ENCODE data around the gene IKBKE. TPM values are rescaled to one million over a fixed set of nuclear protein-coding genes. Genes with fewer than 3 reads are reported as not detected.

IKBKE gene
- total RNA-seq, 1 donor, result 18.8 TPM

DNA sequence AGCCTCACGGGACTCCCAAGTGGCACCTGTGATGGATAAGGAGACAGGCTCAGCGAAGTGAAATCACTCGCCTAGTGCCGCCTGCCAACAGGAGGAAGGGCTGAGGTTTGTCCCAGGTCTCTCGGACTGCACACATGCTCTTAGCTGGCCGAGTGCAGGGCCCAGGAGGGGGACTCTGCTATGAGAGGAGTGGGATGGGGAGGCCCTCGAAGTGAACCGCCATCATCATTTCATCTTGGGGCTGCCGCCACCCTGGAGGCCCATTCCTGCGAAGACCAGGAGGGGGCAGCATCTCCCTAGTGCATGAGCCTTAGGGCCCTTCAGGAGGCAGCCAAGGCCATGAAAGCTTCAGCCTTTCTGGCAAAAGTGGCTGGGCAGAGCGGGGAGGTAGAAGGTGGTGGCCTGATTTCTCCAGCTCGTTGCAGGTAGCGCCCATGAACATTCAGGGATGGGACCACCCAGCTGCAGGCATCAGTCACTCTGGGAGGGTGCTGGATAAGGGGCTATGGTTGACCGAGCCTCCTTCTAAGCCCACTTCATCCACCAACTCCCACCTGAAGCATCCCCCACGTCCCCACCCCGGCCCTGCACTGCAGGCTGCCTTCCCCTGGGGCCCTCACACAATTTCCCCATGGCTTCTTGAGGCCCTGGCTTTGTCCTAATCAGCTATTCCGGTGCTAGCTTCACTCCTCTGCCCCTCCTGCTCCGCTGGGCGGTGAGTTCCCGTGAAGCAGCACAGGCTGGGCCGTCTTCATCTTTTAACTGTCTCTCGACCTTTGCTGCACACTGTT lies 19.9 kb downstream of the IKBKE start:
- no peak overlapping the region for H3K27ac ChIP-seq (ENCODE audit: low read depth, low read length)
- peaks cover 40% of the 10 kb centered on the region for H3K36me3 ChIP-seq (ENCODE audit: insufficient read depth, low read length)
- peak overlapping the region; percentile 79 for H2AFZ ChIP-seq (ENCODE audit: low read length)
- no peak overlapping the region for H3K4me3 ChIP-seq (ENCODE audit: insufficient read depth, low read length)
- TF ChIP-seq, protein P1, sequence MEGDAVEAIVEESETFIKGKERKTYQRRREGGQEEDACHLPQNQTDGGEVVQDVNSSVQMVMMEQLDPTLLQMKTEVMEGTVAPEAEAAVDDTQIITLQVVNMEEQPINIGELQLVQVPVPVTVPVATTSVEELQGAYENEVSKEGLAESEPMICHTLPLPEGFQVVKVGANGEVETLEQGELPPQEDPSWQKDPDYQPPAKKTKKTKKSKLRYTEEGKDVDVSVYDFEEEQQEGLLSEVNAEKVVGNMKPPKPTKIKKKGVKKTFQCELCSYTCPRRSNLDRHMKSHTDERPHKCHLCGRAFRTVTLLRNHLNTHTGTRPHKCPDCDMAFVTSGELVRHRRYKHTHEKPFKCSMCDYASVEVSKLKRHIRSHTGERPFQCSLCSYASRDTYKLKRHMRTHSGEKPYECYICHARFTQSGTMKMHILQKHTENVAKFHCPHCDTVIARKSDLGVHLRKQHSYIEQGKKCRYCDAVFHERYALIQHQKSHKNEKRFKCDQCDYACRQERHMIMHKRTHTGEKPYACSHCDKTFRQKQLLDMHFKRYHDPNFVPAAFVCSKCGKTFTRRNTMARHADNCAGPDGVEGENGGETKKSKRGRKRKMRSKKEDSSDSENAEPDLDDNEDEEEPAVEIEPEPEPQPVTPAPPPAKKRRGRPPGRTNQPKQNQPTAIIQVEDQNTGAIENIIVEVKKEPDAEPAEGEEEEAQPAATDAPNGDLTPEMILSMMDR (IDR thresholded peaks at IDR 0.05; ENCODE audit: extremely low read depth, low read depth, low read length), result peak; percentile 96
- DNase-seq (ENCODE audit: insufficient read length, low spot score, missing footprints), result peak; percentile 98
- H4K20me1 ChIP-seq (ENCODE audit: insufficient read depth, low read length), result peaks cover 6% of the 10 kb centered on the region
- no peaks in the 10 kb centered on the region for H3K79me2 ChIP-seq (ENCODE audit: insufficient read depth, low read length)
- no peaks in the 10 kb centered on the region for H3K9me3 ChIP-seq (ENCODE audit: low read depth, low read length)
- H3K27me3 ChIP-seq (ENCODE audit: insufficient read depth, low read length), result no peaks in the 10 kb centered on the region
- no peak overlapping the region for H3K4me2 ChIP-seq (ENCODE audit: insufficient read depth, low read length)
- peaks cover 8% of the 10 kb centered on the region for H3K4me1 ChIP-seq (ENCODE audit: insufficient read depth, low read length)

DNA sequence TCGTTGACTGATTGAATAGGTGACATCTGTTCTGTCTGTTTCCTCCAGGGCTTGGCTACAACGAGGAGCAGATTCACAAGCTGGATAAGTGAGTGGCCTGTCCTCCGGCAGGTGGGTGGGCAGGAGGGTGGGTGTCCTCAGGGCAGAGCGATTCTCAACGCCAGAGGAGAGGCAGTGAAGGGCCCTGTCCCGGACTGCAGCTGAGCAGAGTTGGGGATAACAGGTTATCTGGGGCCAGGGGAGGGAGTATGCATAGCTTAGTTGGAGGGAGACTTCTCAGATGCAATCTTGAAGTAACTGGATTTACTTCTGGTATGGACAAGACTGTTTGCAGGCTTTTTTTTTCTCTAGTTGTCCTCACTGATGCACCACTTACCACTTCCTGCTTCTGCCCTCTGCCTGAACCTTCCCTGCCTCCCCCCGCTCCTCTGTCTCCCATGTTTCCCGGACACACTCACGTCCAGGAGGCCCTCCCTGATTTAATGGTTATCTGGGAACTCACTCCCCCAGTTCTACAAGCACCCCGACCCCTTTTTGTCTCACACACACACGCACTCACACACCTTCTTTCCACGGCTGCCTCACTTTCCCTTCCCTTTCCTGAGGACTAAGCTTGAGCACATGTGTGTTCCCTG lies 20.6 kb downstream of the IKBKE start:
- Histone ChIP-seq H3K4me2 (ENCODE audit: insufficient read depth, low read length) (no peak overlapping the region), H3K4me3 (ENCODE audit: insufficient read depth, low read length) (no peak overlapping the region), H2AFZ (ENCODE audit: low read length) (no peak overlapping the region), H3K4me1 (ENCODE audit: insufficient read depth, low read length) (peaks cover 15% of the 10 kb centered on the region), H3K27me3 (ENCODE audit: insufficient read depth, low read length) (no peaks in the 10 kb centered on the region), H3K36me3 (ENCODE audit: insufficient read depth, low read length) (peaks cover 42% of the 10 kb centered on the region), H3K9me3 (ENCODE audit: low read depth, low read length) (no peaks in the 10 kb centered on the region), H3K79me2 (ENCODE audit: insufficient read depth, low read length) (no peaks in the 10 kb centered on the region), H4K20me1 (ENCODE audit: insufficient read depth, low read length) (peaks cover 14% of the 10 kb centered on the region), H3K27ac (ENCODE audit: low read depth, low read length) (no peak overlapping the region)
- TF ChIP-seq, protein P1 (IDR thresholded peaks at IDR 0.05; ENCODE audit: extremely low read depth, low read depth, low read length), result no peak
- DNase-seq (ENCODE audit: insufficient read length, low spot score, missing footprints), result peak; percentile 66

DNA sequence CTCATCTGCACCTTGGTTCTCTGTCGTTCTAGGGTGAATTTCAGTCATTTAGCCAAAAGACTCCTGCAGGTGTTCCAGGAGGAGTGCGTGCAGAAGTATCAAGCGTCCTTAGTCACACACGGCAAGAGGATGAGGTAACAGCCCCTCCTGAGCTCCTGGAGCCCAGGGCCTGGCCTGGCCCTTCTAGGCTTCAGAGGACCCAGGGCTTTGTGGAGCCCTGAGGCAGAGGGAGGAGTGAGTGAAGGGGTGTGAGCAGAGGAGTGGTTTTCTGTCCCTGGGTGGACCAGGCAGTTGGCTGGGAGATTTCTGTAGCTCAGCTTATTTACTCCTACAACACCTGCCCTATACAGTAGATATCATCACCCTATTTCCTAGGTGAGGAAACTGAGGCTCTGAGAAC lies 21.3 kb downstream of the IKBKE start:
- Histone ChIP-seq H3K27me3 (ENCODE audit: insufficient read depth, low read length) (no peaks in the 10 kb centered on the region), H3K4me3 (ENCODE audit: insufficient read depth, low read length) (no peak overlapping the region), H3K4me2 (ENCODE audit: insufficient read depth, low read length) (no peak overlapping the region), H3K4me1 (ENCODE audit: insufficient read depth, low read length) (peaks cover 22% of the 10 kb centered on the region), H4K20me1 (ENCODE audit: insufficient read depth, low read length) (peaks cover 20% of the 10 kb centered on the region), H3K36me3 (ENCODE audit: insufficient read depth, low read length) (peaks cover 49% of the 10 kb centered on the region), H2AFZ (ENCODE audit: low read length) (no peak overlapping the region), H3K9me3 (ENCODE audit: low read depth, low read length) (no peaks in the 10 kb centered on the region), H3K79me2 (ENCODE audit: insufficient read depth, low read length) (no peaks in the 10 kb centered on the region), H3K27ac (ENCODE audit: low read depth, low read length) (no peak overlapping the region)
- peak; percentile 73 for DNase-seq (ENCODE audit: insufficient read length, low spot score, missing footprints)
- TF ChIP-seq, protein P1 (IDR thresholded peaks at IDR 0.05; ENCODE audit: extremely low read depth, low read depth, low read length), result no peak

DNA sequence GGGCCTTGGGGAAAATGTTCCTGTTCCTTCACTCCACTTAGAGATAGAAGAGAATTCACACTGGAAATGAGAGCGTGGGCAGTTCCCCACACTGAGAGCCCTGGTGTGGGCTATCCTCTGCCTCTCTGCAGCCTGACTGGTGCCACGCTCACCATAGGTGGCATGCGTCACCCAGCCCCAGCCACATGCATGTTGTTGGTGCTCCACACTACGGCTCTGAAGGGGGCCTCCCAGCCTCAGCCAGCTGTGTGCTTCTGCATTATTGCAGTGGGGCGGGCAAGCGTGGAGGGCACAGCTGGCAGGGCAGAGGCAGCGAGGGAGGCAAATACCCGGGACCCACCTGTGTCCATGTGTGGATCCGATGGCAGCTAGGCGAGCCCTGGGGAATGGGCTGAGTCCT lies 22.3 kb downstream of the IKBKE start:
- Histone ChIP-seq H3K4me3 (ENCODE audit: insufficient read depth, low read length) (no peak overlapping the region), H3K36me3 (ENCODE audit: insufficient read depth, low read length) (peaks cover 50% of the 10 kb centered on the region), H3K79me2 (ENCODE audit: insufficient read depth, low read length) (no peaks in the 10 kb centered on the region), H3K4me2 (ENCODE audit: insufficient read depth, low read length) (no peak overlapping the region), H3K4me1 (ENCODE audit: insufficient read depth, low read length) (peaks cover 22% of the 10 kb centered on the region), H3K27me3 (ENCODE audit: insufficient read depth, low read length) (no peaks in the 10 kb centered on the region), H2AFZ (ENCODE audit: low read length) (no peak overlapping the region), H4K20me1 (ENCODE audit: insufficient read depth, low read length) (peaks cover 22% of the 10 kb centered on the region), H3K9me3 (ENCODE audit: low read depth, low read length) (no peaks in the 10 kb centered on the region), H3K27ac (ENCODE audit: low read depth, low read length) (no peak overlapping the region)
- TF ChIP-seq, protein P1 (IDR thresholded peaks at IDR 0.05; ENCODE audit: extremely low read depth, low read depth, low read length), result no peak
- peak; percentile 31 for DNase-seq (ENCODE audit: insufficient read length, low spot score, missing footprints)
